ENCODE data around the gene IL17REL.

DNA sequence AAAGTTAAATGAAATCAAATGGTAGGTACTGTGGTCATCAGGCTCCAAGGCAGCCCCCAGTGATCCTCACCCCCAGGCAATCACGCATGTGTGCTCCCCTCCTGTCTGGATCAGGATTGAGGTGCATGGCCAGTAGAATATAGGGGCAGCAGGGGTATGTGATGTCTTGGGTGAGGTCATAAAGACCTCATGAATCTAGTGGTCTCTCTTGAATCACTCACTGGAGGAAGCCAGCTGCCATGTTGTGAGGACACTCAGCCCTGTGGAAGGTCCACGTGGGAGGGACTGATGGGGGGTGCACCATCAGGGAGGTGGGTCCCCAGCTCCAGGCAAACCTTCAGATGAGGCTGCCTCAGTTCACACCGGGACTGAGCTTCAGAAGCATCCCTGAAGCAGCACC lies 6.8 kb upstream of the IL17REL start:
- TF ChIP-seq NR2C2 (CRISPR knock-in tag; IDR thresholded peaks at IDR 0.05) (no peak), ELF4 (CRISPR knock-in tag; IDR thresholded peaks at IDR 0.05; ENCODE audit: low read depth) (no peak), RORB (CRISPR knock-in tag; IDR thresholded peaks at IDR 0.05) (no peak), ATF1 (CRISPR knock-in tag; IDR thresholded peaks at IDR 0.05) (no peak), NFE2L1 (CRISPR knock-in tag; IDR thresholded peaks at IDR 0.05) (no peak), SMAD3 (CRISPR knock-in tag; IDR thresholded peaks at IDR 0.05; ENCODE audit: borderline replicate concordance) (no peak), MAX (CRISPR knock-in tag; IDR thresholded peaks at IDR 0.05) (no peak), JUN (CRISPR knock-in tag; IDR thresholded peaks at IDR 0.05) (no peak), CBFB (CRISPR knock-in tag; IDR thresholded peaks at IDR 0.05; ENCODE audit: low read depth) (no peak), ATF3 (CRISPR knock-in tag; conservative IDR thresholded peaks at IDR 0.05) (no peak)
- TF ChIP-seq, protein P1, sequence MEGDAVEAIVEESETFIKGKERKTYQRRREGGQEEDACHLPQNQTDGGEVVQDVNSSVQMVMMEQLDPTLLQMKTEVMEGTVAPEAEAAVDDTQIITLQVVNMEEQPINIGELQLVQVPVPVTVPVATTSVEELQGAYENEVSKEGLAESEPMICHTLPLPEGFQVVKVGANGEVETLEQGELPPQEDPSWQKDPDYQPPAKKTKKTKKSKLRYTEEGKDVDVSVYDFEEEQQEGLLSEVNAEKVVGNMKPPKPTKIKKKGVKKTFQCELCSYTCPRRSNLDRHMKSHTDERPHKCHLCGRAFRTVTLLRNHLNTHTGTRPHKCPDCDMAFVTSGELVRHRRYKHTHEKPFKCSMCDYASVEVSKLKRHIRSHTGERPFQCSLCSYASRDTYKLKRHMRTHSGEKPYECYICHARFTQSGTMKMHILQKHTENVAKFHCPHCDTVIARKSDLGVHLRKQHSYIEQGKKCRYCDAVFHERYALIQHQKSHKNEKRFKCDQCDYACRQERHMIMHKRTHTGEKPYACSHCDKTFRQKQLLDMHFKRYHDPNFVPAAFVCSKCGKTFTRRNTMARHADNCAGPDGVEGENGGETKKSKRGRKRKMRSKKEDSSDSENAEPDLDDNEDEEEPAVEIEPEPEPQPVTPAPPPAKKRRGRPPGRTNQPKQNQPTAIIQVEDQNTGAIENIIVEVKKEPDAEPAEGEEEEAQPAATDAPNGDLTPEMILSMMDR (IDR thresholded peaks at IDR 0.05): no peak
- TF ChIP-seq, protein P2, sequence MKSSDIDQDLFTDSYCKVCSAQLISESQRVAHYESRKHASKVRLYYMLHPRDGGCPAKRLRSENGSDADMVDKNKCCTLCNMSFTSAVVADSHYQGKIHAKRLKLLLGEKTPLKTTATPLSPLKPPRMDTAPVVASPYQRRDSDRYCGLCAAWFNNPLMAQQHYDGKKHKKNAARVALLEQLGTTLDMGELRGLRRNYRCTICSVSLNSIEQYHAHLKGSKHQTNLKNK (CRISPR knock-in tag; IDR thresholded peaks at IDR 0.05): no peak

Measured in WTC11 (cell line).